A673 (cell line): ENCODE results near the gene ARID3B.

ENCODE experiments used
- EZH2 ChIP-seq: fragments of 200-600 bp; sonication (generic); IDR thresholded peaks from 2 replicates; pipeline ENCODE4 v1.6.1; 2017; ENCODE audit warnings: borderline replicate concordance, low read depth, mild to moderate bottlenecking, mixed read lengths, antibody characterized with exemption, low read length; ENCODE audit not compliant: poor library complexity, severe bottlenecking
- TF ChIP-seq, protein P1 (sequence below): fragments of 300-800, 200-600 bp; sonication (generic); conservative IDR thresholded peaks from 2 replicates; pipeline ENCODE4 v1.5.1; 2017; ENCODE audit warnings: low read depth, mild to moderate bottlenecking, antibody characterized with exemption, low read length, moderate library complexity, mixed read lengths

DNA sequence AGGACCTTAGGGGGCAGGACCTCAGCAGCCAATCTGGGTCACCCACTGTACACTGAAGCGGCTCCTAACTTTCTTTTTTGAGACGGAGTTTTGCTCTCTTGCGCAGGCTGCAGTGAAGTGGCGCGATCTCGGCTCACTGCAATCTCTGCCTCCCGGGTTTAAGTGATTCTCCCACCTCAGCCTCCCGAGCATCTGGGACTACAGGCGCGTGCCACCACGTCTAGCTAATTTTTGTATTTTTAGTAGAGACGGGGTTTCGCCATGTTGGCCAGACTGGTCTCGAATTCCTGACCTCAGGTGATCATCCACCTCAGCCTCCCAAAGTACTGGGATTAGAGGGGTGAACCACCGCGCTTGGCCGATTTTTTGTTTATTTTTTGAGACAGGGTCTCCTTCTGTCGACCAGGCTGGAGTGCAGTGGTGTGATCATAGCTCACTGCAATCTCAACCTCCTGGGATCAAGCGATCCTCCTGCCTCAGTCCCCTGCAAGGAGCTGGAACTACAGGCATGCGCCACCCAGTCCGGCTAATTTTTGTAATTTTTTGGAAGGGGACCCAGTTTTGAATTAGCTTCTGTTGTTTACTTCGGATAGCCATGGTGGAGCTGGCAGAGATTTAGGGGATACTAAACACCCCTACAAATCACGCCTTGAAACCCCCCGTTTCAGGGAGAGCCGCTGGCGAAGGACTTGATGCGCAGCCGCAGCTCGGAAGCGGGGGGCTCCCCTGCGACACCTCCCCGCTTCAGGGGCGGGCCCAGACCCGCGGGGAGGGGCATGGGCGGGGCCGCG lies 73.1 kb downstream of the ARID3B start:
- TF ChIP-seq, protein P1, sequence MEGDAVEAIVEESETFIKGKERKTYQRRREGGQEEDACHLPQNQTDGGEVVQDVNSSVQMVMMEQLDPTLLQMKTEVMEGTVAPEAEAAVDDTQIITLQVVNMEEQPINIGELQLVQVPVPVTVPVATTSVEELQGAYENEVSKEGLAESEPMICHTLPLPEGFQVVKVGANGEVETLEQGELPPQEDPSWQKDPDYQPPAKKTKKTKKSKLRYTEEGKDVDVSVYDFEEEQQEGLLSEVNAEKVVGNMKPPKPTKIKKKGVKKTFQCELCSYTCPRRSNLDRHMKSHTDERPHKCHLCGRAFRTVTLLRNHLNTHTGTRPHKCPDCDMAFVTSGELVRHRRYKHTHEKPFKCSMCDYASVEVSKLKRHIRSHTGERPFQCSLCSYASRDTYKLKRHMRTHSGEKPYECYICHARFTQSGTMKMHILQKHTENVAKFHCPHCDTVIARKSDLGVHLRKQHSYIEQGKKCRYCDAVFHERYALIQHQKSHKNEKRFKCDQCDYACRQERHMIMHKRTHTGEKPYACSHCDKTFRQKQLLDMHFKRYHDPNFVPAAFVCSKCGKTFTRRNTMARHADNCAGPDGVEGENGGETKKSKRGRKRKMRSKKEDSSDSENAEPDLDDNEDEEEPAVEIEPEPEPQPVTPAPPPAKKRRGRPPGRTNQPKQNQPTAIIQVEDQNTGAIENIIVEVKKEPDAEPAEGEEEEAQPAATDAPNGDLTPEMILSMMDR = no peak
- TF ChIP-seq EZH2 = no peak
